Aortic smooth muscle cell (primary cell): ENCODE measurements around the gene FCHSD1. TPM values are rescaled to one million over a fixed set of nuclear protein-coding genes. Genes with fewer than 3 reads are reported as not detected.

ENCODE experiments used
- total RNA-seq: library from RNA; depleted of rRNA; stranded (reverse); fragments of >200 nt; gene quantifications from 2 replicates; pipeline ENCODE4 v1.2.3, GENCODE V29; 2014

FCHSD1 gene
- total RNA-seq: 21.0 and 25.1 TPM in 2 replicates

DNA sequence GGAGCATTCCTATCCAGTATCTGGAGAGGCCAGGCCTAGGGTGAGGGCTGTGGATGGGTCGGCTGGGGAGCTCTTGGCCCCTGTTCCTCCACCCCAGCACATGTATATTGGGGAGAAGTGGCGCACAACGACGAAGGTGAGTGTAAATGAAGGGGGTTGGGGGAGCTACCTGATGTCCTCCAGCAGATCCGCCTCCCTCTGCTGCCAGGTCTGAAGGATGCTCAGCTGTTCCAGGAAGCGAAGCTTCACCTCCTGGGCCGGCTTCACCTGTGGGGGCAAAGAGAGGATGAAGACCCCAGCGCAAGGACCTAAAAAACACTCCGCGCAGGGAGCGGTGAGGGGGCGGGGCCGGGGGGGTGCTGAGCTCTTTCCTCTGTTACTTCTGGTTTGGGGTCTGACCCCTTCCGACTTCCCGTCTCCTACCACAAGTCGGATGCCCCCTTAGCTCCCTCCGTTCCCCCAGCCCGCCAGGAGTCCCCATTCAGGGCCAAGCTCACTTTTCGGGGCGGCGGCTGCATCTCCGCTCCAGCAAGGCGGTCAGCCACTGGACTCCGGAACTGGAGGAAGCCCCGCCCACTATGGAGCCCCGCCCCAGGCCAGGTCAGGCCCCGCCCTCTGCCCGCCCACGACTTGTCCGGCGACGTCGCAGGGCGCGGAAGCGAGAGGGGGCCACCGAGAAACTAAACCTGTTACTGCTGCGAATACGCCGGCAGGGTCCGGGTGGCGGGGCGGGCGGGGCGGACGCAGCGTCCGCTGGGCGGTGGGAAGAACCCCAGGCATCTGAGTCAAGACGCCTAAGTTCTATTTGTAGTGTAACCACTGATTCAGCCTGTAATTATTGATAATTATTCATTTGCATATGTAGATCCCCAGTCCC, at the start of gene FCHSD1:
FCHSD1 (minus strand) TSS at position 568 of the 877 bp plus-strand sequence; CDS start at position 518, 50 bp downstream.

DNA sequence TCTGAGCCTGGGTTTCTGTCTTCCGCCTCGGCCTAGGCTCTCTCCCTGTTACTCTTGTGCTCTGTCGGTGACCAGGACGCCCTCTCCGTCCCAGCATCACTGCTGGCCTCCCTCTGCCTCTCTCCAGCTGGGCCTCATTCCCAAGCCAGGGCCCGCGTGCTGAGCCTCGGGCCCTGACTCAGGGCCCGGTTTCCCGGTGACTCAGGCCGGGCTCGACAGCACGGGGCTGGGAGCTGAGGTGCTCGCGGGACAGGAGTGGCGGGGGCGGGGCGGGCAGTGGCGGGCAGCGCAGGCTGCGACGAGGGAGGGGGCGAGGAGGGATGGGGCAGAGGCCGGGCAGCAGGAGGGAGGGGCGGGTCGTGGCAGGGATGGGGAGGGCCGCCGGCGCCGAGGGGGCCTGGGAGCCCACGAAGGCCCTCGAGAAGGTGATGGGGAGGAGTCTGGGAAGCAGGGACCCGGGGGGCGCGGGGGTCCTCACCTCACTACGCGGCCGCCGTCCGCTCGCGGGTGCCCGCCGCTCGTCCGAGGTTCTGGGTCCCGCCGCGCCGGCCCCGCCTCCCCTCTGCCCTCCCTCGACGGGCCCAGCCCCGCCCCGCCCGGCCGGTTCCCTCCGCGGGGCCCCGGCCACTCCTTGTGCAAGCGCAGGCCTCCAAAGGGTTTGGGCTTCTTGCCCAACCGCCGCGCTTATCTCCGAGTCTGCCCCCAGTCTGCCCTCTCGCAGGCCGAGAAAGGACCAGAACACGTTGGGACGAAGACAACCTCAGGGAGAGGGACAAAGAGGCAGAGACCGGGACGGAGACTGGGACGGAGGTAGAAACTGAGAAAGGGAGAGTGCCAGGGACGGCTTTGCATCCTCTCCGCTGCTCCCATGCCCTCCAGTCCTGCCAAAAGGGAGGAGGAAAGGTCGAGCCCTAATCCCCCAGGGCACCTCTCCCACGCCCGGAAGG, 30.8 kb upstream of the FCHSD1 start, which contains the start of gene ARAP3:
ARAP3 (minus strand) TSS at position 536 of the 947 bp plus-strand sequence. CDS start 1,744 bp downstream, outside the sequence.

DNA sequence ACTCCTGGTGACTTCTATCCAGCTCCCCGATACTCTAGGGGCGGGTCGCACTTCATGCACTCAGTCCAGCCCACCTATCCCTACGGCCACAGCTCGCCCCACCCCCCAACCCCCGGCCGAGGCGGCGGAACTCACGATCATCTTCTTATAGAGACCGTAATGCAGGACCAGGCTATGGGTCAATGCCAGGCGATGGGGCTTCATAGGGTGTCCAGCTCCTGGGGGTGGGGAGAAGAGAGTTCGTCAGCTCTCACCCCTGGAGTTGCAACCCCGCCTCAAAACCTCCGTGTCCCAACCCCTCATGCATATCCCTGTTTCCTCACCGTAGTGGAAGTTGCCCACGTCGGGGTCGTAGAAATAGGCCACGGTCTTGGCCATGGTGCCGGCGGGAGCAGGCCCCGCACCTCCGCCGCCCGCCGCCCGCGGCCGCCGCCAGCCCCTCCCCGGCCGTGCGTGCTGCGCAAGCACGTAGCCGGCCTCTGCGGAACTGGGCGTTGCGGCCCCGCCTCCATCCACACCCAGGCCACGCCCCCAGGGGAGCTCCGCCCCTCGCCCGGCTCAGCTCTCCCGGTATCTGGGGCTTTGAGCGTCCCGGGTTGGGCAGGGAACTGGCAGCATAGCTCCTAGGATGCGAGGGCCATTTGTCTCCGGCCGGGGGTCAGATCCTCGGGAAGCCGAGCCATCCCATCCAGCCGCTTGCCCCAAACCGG, 14.7 kb downstream of the FCHSD1 start, which contains the start of the genes HDAC3 and RELL2:
HDAC3 (minus strand) TSS at position 437 of the 710 bp plus-strand sequence; CDS start at position 378, 59 bp downstream.
RELL2 (plus strand) TSS at position 585 of the 710 bp plus-strand sequence. CDS start 1,229 bp downstream, outside the sequence.

DNA sequence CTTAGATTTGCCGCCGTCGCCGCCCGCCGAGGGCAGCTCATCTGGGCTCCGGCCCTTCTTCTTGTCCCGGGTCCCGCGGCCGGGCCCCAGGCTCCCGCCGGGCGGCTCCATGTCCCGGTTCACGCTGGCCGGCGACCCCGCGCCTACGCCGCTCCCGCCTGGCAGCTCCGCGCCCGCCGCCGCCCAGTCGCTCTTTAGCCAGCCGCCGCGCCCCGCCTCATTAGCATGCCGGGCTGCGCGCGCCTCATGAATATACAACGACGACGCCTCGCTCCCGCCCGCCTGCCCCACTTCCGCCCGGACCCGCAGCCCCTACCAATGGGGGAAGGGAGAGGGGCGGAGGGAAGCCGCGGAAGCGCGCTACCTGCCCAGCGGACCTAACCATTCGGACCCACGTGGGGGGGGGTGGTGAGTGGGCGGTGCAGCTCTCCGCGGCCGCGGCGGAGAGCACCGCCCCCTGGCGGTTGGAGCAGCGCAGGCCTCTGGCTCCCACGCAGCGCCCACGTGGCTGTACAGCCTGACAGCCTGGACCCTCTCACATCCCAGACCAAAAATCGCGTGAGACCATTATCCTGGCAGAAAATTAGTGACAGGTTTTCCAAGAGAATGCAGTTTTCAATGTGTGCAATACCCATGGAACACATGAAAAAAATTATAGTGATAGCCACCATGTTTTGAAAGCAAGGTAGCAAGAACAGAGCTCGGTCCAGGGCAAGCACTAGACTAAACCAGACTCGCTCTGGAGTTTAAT, 32.2 kb downstream of the FCHSD1 start, which contains the start of gene DIAPH1:
DIAPH1 (minus strand) TSS at position 197 of the 751 bp plus-strand sequence; CDS start at position 111, 86 bp downstream.

Other genes with a start within 250 kb of the FCHSD1 start
- 2.9 and 5.7 TPM in 2 replicates for gene PCDHGA9, start 248.6 kb downstream of the FCHSD1 start, total RNA-seq
- gene PCDHGB6, start 243.4 kb downstream of the FCHSD1 start, total RNA-seq: 3.3 and 4.7 TPM in 2 replicates
- gene PCDHGA10, start 238.4 kb downstream of the FCHSD1 start, total RNA-seq: 5.3 and 7.5 TPM in 2 replicates
- 9.1 and 17.3 TPM in 2 replicates for gene PCDHGB7, start 233.7 kb downstream of the FCHSD1 start, total RNA-seq
- gene PCDHGA11, start 230.4 kb downstream of the FCHSD1 start, total RNA-seq: 11.0 and 18.2 TPM in 2 replicates
- 17.6 and 22.3 TPM in 2 replicates for gene PCDHGA12, start 220.9 kb downstream of the FCHSD1 start, total RNA-seq
- gene PCDHGC3, start 175.5 kb downstream of the FCHSD1 start, total RNA-seq: 72.0 and 83.4 TPM in 2 replicates
- 2.0 and 3.2 TPM in 2 replicates for gene PCDHGC4, start 166.4 kb downstream of the FCHSD1 start, total RNA-seq
- gene PCDHGC5, start 162.3 kb downstream of the FCHSD1 start, total RNA-seq: 3.4 and 4.7 TPM in 2 replicates
- 35.9 and 44.5 TPM in 2 replicates for gene DIAPH1, start 32.4 kb downstream of the FCHSD1 start, total RNA-seq
- 52.8 and 60.9 TPM in 2 replicates for gene HDAC3, start 14.6 kb downstream of the FCHSD1 start, total RNA-seq
- 1.5 TPM in 2 replicates for gene RELL2, start 14.4 kb downstream of the FCHSD1 start, total RNA-seq
- 3.0 and 3.9 TPM in 2 replicates for gene ARAP3, start 30.8 kb upstream of the FCHSD1 start, total RNA-seq
- gene PCDH1, start 227.0 kb upstream of the FCHSD1 start, total RNA-seq: 5.7 and 7.0 TPM in 2 replicates